Measurements from ENCODE around the gene ARMCX2.
"Not testable (repeated sequence)": the region's sequence is repeated elsewhere in the genome, so short reads cannot be mapped to it uniquely, and the experiment has no call there.

The ARMCX2 gene

GRCh38 chrX:101659601-101660063, at the start of gene ARMCX2:
Gene ARMCX2, minus strand, starts transcription at chrX:101659850. Its CDS starts 2,262 bp downstream, at chrX:101657588.
- no peak for DNase-seq

GRCh38 chrX:101709384-101709783, 49.7 kb upstream of the ARMCX2 start:
- DNase-seq = no peak

DNA sequence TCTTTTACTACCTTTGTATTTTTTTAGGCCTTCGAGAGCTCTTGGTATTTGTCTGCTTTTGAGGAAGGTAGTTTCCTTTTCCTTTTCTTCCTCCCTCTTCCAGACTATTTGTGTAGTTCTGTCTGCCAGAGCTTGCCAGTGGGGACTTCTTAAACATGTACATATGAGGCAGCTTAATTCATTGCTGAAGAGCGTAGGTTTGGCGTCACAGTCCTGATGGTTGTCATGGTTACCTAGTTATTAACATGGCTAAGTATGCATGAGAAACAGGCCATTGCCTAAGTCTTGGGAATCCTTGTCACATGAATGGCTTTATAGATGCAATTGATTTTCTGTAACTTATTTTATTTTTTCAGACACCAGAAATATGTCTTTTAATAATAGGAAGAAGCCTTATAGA, 48.5 kb upstream of the ARMCX2 start:
- DNase-seq = no peak

DNA sequence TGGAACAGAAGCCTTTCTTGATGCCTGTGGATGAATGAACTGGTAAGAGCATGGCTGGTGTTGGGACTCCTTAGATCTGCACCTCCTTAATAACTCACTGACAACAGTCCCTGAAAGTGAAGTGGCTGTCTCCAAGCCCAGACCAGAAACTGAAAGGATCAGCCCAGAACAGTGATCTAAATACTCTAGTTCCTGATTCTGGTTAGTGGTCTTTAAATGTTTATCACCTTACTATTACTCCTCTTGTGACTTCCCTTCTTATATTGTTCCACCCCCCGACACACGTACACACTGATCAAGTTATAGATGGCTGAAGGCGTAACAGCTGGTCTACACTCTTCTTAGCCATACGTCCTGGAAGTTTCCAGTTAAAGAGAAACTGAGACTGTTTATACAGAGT, 33.8 kb upstream of the ARMCX2 start:
- no peak for DNase-seq

DNA sequence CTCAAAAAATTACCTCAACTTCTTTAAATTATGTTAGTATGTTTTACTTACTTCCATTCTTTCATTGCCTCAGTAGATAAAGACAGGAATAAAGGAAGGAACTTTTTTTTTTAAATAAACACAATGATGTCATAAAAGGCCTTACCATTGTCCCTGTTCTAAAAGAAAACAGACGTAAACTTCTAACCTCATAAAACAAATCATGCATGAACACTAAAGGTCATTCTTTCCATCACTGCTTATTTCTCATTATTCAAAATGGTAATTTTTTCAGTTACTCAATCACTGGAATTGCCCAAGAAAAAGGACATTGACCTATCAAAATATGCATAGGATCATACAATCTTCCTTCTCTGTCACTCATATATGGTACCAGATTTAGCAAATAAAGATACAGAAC, 32.2 kb upstream of the ARMCX2 start:
- no peak for DNase-seq

DNA sequence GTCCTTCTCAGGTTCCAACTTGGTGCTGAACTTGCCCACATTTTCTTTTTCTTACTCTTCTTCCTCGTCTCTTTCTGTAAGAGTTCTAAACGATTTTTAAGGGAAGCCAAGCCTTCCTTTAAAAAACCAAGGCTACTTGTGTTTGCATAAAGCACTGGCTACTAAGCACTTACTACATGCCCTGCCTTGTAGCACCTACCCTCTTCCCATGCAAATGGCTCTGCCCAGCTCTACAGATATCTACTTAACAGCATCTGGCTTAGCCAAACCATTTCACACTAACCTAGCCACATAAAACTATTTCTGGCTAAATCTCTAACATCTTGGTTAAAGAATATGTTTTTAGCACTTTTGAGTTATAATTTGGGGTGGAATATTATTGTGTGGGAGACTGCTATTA, 26.9 kb upstream of the ARMCX2 start:
- DNase-seq = no peak

DNA sequence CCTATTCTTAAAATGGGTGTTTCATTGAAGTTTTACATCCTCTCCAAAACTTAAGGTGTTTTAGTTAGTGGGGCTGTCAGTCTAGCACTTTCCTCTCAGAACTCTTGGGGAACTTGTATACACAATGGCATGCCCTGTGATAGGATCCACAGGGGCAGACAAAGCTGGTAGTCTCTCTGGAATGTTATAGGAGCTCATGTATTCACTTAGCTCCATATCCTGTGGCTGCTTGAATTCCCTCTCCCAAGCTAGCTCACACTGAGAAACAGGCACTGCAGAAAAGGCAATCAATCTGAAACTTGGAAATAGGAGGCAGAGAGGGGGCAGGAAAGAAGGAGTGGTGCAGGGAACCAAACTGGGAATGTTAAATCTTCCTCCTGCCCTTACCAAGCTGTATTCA, 26.3 kb upstream of the ARMCX2 start:
- DNase-seq = no peak

DNA sequence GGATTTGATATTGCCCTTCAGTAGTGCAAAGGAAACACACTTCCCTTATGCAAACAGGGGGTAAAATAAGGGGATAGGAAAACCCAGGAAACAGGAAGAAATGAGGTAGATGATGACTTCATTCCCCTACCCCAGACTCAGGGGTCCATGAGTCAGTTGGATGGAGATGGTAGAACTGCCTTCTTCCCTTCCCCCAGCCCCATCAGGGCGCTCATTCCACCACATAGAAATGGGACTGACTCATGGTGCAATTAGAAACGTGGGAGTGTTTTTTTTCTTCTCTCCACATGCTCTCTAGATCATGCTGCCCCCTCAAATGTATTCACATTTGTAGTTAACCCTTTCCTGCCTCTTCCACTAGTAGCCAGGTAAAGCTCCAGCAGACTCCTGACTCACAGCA, 23.1 kb upstream of the ARMCX2 start:
- DNase-seq = no peak

GRCh38 chrX:101677028-101677427, 17.4 kb upstream of the ARMCX2 start:
- no peak for DNase-seq

GRCh38 chrX:101676571-101676970, 16.9 kb upstream of the ARMCX2 start:
- no peak for DNase-seq

DNA sequence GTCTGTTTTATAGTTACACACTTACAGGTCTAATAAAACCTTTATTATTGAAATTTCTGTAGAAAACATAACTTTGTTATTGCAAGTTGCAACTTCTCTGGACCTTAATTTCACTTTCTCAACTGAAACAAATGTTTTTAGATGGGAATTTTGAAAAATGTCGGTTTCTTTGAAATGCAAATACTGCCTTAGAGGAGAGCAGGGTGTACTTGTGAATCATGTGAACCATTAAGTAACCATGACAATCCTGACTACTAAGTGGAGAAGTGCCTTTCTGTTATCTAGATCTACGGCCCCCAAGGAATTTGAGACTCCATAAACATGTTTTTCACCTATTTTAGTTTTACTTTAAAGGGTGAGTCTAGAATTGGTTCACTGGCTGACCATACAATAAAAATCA, 8.5 kb upstream of the ARMCX2 start:
- no peak for DNase-seq

DNA sequence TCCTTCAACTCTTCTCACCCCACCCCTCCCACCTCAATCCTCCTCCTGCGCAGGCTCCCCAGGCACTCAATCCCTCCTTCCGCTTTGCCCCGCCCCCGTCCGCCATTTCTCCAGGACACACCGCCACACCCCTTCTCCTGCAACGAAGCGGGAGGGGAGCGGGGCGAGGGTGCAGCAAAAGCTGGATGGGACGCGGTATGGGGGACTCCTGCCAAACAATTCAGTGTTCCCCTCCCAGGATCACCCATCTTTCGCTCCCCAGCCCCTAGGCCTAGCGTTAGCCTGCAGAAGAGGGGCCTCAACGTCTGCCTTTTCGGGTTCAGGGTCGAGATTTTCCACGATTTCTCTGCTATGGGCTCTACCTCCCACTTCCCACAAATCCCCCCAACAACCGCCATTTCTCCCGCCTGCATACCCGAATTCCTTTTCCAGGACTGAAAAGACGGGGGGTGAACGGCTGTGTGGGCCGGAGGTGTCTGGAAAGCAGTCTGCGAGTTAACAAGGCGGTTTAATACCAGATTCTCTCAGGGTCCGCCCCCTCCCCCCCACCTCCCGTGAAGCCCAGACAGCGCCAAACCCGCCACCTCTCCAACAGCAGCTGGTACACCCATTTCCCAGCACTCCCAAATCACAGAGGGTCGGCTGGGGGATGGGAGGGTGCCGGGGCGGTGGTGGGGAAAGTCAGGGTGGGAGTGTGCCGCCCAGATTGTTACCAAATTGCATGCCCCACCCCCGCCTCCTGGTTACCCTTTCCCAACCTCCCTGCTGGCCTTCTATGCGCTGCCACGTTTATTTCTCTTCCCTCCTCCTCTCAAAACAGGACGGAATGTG, 774 bp downstream of the ARMCX2 start:
- DNase-seq = peak; percentile 55

DNA sequence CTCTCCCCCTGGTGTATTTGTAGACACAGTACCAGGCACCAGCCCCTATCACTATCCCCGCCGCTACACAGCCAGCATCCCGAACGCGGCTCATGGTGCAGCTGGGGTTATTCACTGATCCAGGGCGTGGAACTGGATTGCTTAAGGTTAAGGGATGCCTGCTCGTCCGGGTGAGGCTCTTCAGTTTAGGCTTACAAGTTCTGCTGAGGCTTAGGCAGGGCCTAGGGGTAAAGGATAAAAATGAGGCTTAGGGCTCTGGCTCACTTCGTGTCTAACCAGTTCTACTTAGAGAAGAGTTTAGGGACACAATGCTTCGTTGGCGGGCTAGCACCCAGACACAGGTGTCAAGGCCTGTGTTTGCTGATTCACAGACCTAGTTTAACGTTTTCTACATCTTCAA, 2.2 kb downstream of the ARMCX2 start:
- no peak for DNase-seq

DNA sequence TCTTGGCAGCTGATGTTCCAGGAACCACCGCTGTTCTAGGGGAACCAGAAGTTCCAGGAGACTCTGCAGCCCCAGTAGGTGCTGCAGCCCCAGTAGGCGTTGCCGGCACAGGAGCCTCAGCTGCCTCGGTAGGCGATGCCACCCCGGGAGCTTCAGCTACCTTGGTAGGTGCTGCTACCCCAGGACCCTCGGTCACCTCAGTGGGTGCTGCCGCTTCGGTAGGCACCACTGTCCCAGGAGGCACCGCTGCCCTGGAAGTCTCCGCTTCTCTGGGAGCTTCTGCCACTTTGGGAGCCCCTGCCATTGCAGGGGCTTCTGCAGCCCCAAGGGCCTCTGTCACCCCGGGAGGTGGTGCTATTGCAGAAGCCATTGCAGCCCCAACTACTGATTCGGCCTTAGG, 2.8 kb downstream of the ARMCX2 start:
- DNase-seq = no peak

DNA sequence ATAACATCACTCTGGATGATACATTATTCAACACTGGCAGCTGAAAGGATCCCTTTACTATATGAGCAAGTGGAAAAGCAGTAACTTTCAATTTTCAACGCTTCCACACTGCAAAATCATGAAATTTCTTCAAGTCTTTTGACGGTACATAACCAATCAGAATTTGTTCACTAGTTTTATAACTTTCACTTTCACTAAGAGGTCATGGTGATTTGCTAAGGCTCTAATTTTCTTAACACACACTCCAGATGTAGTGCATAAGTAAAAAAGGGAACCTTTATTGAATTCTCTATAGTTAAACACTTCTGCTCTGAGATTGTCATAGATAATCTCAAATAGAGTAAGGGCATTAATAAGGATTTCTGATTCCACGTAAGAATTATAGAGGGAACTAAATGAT, 4.1 kb downstream of the ARMCX2 start:
- no peak for DNase-seq

DNA sequence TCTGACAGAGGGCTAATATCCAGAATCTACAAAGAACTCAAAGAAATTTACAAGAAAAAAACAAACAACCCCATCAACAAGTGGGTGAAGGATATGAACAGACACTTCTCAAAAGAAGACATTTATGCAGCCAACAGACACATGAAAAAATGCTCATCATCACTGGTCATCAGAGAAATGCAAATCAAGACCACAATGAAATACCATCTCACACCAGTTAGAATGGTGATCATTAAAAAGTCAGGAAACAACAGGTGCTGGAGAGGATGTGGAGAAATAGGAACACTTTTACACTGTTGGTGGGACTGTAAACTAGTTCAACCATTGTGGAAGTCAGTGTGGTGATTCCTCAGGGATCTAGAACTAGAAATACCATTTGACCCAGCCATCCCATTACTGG, 11.9 kb downstream of the ARMCX2 start:
- not testable (repeated sequence) for DNase-seq

DNA sequence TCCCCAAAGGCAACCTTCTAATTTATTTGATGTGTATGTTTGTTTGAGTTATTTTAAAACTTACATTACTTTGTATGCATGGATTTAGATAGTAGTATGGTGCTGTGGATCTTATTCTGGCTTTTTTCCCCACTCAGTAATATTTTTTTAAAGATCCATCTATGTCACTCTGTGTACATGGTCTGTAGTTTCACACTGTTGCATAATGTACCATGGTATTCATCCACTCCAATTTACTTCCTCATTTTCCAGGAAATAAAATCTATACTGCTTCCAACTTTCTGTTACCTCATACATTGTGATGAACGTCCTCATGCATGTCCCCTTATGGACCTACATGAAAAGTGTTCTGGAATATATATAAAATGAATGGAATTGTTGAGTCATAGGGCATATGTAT, 17.6 kb downstream of the ARMCX2 start:
- no peak for DNase-seq

GRCh38 chrX:101639583-101639982, 20.1 kb downstream of the ARMCX2 start:
- no peak for DNase-seq

- no peak for DNase-seq
Observed at GRCh38 chrX:101619364-101619763, 40.3 kb downstream of the ARMCX2 start.

DNA sequence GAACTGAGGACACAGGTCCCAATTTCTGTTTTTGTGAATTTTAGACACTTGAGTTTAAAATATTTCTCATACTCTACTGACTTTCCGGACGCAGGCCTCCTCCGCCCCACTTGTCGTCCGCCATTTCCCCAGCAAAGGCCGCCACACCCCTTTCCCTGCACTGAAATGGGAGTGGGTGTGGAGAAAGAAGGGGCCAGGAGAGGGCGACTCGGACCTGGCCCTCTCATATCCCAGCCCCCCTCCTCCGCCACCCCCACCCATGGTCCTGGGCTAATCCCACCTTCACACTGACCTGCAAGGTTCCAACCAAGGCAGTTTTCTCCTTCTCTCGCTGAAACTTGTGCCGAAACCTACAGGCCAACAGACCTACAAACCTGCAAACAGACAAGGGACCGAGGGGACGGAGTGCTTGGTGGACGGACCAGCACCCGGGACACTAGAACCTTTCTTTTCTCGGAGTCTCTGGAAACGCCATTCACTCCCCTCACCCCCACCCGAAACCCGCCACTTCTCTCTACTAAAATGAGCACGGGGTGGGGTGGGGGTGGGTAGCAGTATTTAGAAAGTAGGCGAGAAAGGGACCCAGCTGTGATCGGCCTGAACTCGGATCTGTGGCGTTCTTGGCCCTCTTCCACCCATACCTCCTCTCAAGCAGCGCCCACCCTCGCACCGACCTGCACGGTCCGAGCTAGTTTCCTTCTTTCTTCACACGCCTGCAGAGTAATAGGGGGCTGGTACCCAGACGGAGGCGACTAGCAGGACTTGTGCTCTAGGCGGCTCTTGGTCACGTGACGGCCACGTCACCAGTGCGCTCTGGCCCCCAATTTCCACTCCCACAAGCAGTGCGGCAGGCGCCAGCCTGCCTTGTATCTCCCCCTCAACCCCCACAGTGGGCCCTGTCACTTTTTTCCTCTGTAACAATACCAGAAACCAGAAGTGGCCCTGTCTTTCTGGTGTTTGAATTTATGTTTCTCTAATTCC, 42.1 kb downstream of the ARMCX2 start, which contains the start of gene ARMCX6:
Gene ARMCX6, minus strand, starts transcription at position 790 of the 981 bp plus-strand sequence. CDS start 1,380 bp downstream, outside the sequence.
- peak; percentile 82 for DNase-seq

DNA sequence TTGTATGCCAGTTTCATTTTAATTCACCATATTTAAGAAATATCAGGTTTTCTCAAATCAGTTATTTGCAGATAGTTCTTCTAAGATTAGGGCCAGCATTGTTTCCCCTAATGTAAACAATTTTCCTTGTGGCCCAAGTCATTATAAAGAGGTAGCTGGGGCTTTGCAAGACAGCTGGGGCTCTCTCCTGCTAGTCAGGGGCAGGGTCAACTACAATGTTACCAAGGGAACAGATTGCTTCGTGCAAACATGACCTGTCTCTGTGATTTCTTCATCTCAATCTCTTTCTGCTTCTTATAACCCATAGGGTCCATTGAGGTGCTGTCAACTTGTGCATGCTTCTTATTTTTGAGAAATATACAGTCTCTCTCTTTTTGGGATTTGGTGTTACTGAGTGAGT, 53.9 kb downstream of the ARMCX2 start:
- no peak for DNase-seq

All from CD4-positive, alpha-beta T cell treated with Interleukin-21 for 1 hour (primary cell).